Gastroesophageal sphincter (tissue), 4 donors: ENCODE measurements around the gene ANO9. TPM values are rescaled to one million over a fixed set of nuclear protein-coding genes. Genes with fewer than 3 reads are reported as not detected.
A peak's percentile ranks its signal among the peaks of the same experiment; 100 is the strongest.
"Not testable (repeated sequence)": the region's sequence is repeated elsewhere in the genome, so short reads cannot be mapped to it uniquely, and the experiment has no call there.

Experiments
- ATAC-seq: fragments of 150-250 bp; one replicate; pipeline ENCODE4 v1.9.1; 2016; ENCODE audit warnings: mild to moderate bottlenecking, moderate library complexity
- H3K27ac ChIP-seq, 4 donors: fragments of 200-600 bp; sonication (generic) in 3 of 4; 1 replicate in 3 of 4; 2 replicates in 1 of 4; pipeline ENCODE4 v1.5.1; 2016 to 2019
- H3K27me3 ChIP-seq: fragments of 200-600 bp; sonication (generic); one replicate; pipeline ENCODE4 v1.5.1; 2019
- H3K36me3 ChIP-seq, 2 donors: fragments of 200-600 bp; sonication (generic); one replicate each; pipeline ENCODE4 v1.5.1; 2019; ENCODE audit warnings: control low read depth in 1 of 2
- H3K4me1 ChIP-seq, 3 donors: fragments of 200-600 bp; sonication (generic); 1 replicate in 2 of 3; 2 replicates in 1 of 3; pipeline ENCODE4 v1.5.1; 2016 to 2019; ENCODE audit warnings: control low read depth in 2 of 3
- H3K4me3 ChIP-seq, 2 donors: fragments of 200-600 bp; sonication (generic); one replicate each; pipeline ENCODE4 v1.5.1; 2019; ENCODE audit warnings: mild to moderate bottlenecking in 1 of 2, moderate library complexity in 1 of 2
- H3K9me3 ChIP-seq, 3 donors: fragments of 200-600 bp; sonication (generic); one replicate each; pipeline ENCODE4 v1.5.1; 2017 to 2019; ENCODE audit warnings: control low read depth in 2 of 3
- EP300 ChIP-seq: sonication (generic); formaldehyde crosslinking; IDR thresholded peaks from one replicate; pipeline ENCODE4 v1.6.1; 2017; ENCODE audit warnings: antibody characterized with exemption, mild to moderate bottlenecking
- POLR2A ChIP-seq, 2 donors: fragments of 450-650 bp; IDR thresholded peaks; one replicate each; pipeline ENCODE4 v1.6.1; 2017; ENCODE audit warnings: antibody characterized with exemption in 2 of 2, mild to moderate bottlenecking in 2 of 2, moderate library complexity in 1 of 2
- POLR2AphosphoS5 ChIP-seq: sonication (generic); formaldehyde crosslinking; IDR thresholded peaks from one replicate; pipeline ENCODE4 v1.6.1; 2017; ENCODE audit warnings: antibody characterized with exemption
- WGBS, 2 donors: methylation state at CpG; one replicate each; pipeline ENCODE4 v1.1.5; 2018; ENCODE audit warnings: low coverage in 1 of 2; 5-methylcytosine and 5-hydroxymethylcytosine counted together
- total RNA-seq, 4 donors: library from RNA; depleted of rRNA; stranded (reverse); fragments of >200 nt; gene quantifications; one replicate each; pipeline ENCODE4 v1.1.0, GENCODE V29; 2016
- TF ChIP-seq, protein P1 (sequence below), 4 experiments: fragments of 200-600 bp in 2 of 4; fragments of 450-650 bp in 2 of 4; sonication (generic) in 1 of 4; IDR thresholded peaks; one replicate each; pipeline ENCODE4 v1.5.1; 2017 to 2019; ENCODE audit warnings: antibody characterized with exemption in 4 of 4, mild to moderate bottlenecking in 2 of 4, moderate library complexity in 2 of 4

The ANO9 gene
- total RNA-seq, 4 donors from 2014 or later = 0.22 to 0.94 (median 0.47) TPM; not detected in 1

DNA sequence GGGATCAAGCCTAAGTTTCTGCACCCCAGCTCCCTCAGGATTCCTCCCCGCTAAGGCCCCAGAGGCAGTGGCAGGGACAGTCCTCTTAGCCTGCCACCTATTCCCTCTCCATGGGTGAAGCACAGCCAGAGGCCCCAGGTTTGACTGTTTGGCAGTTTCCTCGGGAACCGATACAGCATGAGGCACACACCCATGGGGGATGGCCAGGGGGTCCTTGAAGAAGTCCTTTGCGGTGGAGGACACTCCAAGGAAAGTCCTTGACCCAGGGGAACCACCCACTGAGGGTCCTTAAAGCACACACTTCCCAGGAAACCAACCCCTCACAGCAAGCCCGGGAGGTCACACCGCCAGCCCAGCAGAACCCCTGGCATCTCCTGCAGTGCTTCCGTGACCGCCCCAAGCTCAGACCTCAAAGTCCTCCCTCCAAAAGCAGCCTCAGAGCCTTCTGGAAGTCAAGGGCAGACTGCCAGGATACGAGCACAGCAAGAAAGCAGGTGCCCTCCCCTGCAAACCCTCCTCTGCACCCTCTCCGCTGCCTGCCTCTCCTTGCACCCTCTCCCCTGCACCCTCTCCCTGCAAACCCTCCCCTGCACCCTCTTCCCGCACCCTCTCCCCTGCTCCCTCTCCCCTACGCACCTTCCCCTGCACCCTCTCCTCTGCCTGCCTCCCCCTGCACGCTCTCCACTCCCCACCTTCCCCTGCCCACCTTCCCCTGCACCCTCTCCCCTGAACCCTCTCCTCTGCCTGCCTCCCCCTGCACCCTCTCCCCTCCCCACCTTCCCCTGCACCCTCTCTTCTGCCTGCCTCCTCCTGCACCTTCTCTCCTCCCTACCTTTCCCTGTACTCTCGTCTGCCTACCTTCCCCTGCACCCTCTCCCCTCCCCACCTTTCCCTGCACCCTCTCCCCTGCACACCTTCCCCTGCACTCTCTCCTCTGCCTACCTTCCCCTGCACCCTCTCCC, 28.4 kb downstream of the ANO9 start:
- Histone ChIP-seq H3K4me1 (peaks cover 0 to 25% (median 4%) of the 10 kb centered on the region in 3 donors), H3K9me3 (no peaks in the 10 kb centered on the region), H3K4me3 (peak overlapping the region in 1 of 2 donors; percentile 2), H3K36me3 (no peaks in the 10 kb centered on the region), H3K27me3 (peaks cover 57% of the 10 kb centered on the region), H3K27ac (no peak overlapping the region)
- 38 to 42% methylated on average over 3 to 4 of the region's 14 CpGs for WGBS, 2 donors
- TF ChIP-seq EP300 = no peak
- TF ChIP-seq POLR2AphosphoS5 = no peak
- TF ChIP-seq POLR2A (IDR thresholded peaks at IDR 0.05) = no peak
- TF ChIP-seq, protein P1, sequence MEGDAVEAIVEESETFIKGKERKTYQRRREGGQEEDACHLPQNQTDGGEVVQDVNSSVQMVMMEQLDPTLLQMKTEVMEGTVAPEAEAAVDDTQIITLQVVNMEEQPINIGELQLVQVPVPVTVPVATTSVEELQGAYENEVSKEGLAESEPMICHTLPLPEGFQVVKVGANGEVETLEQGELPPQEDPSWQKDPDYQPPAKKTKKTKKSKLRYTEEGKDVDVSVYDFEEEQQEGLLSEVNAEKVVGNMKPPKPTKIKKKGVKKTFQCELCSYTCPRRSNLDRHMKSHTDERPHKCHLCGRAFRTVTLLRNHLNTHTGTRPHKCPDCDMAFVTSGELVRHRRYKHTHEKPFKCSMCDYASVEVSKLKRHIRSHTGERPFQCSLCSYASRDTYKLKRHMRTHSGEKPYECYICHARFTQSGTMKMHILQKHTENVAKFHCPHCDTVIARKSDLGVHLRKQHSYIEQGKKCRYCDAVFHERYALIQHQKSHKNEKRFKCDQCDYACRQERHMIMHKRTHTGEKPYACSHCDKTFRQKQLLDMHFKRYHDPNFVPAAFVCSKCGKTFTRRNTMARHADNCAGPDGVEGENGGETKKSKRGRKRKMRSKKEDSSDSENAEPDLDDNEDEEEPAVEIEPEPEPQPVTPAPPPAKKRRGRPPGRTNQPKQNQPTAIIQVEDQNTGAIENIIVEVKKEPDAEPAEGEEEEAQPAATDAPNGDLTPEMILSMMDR (IDR thresholded peaks at IDR 0.05) = no peak
- ATAC-seq = no peak

DNA sequence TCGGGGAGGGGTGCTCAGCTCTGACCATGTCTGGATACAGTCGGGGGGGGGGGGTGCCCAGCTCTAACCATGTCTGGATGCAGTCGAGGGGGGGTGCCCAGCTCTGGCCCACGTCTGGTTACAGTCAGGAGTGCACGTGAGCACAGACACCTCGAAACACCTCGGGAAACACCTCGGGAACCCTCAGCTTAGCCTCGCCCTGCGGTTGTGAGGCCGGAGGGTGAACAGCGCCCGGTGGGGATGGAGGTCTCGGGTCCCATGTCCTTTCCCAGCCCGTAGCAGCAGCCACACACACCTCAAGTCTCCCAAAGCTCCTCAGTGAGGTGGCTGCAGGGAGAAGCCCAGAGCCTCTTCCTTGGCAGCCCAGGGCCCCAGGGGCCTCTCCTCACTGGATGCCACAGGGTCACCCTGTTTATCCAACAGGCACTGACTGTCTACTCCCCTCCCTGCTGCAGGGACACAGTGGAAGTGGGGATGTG, 29.1 kb downstream of the ANO9 start:
- 40% methylated on average over 3 of the region's 15 CpGs; no CpG with 5 or more reads in 1 of the 2 donors for WGBS, 2 donors
- no peak overlapping the region for H3K27ac ChIP-seq
- TF ChIP-seq POLR2A (IDR thresholded peaks at IDR 0.05) (no peak), POLR2AphosphoS5 (no peak), EP300 (no peak)
- TF ChIP-seq, protein P1 (IDR thresholded peaks at IDR 0.05) = no peak
- no peak for ATAC-seq
- H3K36me3 ChIP-seq = no peaks in the 10 kb centered on the region
- no peak overlapping the region for H3K4me3 ChIP-seq
- peaks cover 50% of the 10 kb centered on the region for H3K27me3 ChIP-seq
- H3K4me1 ChIP-seq = peaks cover 0 to 26% (median 4%) of the 10 kb centered on the region in 3 donors
- no peaks in the 10 kb centered on the region for H3K9me3 ChIP-seq

DNA sequence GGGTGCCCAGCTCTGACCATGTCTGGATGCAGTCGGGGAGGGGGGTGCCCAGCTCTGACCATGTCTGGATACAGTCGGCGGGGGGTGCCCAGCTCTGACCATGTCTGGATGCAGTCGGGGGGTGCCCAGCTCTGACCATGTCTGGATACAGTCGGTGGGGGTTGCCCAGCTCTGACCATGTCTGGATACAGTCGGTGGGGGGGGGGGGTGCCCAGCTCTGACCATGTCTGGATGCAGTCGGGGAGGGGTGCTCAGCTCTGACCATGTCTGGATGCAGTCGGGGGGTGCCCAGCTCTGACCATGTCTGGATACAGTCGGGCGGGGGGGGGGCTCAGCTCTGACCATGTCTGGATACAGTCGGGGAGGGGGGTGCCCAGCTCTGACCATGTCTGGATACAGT, 30.3 kb downstream of the ANO9 start:
- WGBS, 2 donors = no CpG with 5 or more reads among the region's 11 CpGs
- Histone ChIP-seq H3K27me3 (peaks cover 39% of the 10 kb centered on the region), H3K4me1 (peaks cover 0 to 22% (median 4%) of the 10 kb centered on the region in 3 donors)
- not testable (repeated sequence) for ATAC-seq, H3K4me3 ChIP-seq, H3K36me3 ChIP-seq, H3K9me3 ChIP-seq, H3K27ac ChIP-seq

DNA sequence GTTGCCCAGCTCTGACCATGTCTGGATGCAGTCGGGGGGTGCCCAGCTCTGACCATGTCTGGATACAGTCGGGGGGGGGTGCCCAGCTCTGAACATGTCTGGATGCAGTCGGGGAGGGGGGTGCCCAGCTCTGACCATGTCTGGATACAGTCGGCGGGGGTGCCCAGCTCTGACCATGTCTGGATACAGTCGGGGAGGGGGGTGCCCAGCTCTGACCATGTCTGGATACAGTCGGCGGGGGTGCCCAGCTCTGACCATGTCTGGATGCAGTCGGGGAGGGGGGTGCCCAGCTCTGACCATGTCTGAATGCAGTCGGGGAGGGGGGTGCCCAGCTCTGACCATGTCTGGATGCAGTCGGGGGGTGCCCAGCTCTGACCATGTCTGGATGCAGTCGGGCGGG, 31.1 kb downstream of the ANO9 start:
- Histone ChIP-seq H3K27me3 (peaks cover 30% of the 10 kb centered on the region), H3K4me1 (peaks cover 0 to 22% (median 12%) of the 10 kb centered on the region in 3 donors)
- WGBS, 2 donors = no CpG with 5 or more reads among the region's 13 CpGs
- not testable (repeated sequence) for ATAC-seq, H3K27ac ChIP-seq, H3K36me3 ChIP-seq, H3K9me3 ChIP-seq, H3K4me3 ChIP-seq

DNA sequence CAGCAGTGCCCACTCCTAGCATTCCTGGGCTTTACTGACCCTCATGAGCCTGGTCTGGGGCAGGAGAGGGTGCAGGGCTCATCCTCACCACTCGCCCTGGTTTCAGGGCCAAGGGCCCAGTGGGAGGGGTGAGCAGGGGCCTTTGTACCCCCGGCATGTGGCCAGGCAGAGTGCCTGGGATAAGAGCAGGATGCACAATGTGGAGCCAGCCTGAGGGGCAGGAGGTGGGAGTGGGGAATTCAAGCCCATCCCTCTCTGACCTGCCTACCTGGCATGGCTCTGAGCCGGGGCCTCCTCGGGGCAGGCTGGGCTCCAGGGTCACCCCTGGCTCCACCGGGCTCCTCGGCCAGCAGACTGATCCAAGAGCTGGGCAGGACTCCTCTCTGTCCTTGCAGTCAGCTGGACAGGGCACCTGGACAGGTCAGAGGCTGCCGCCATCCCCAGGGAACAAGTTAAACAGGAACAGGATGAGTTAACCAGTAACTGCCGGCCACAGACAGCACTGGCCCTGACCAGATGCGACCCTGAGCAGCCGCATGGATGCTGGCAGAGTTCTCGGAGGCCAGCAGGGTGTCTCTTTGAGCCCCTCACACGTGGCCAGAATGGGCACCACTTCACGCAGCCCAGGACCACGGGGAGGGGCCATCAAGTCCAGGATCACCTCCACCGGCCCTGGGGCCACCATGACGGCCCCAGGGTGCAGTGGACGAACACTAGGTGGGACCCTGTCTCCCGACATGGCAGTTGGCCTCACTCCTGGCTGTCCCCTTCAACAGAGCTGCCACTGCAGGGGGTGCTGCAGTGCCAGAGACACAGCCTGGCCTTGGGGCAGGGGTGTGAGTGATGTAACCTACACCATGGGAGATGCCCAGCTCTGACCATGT, 32.0 kb downstream of the ANO9 start:
- Histone ChIP-seq H3K27me3 (peaks cover 22% of the 10 kb centered on the region), H3K9me3 (no peaks in the 10 kb centered on the region), H3K27ac (no peak overlapping the region), H3K4me3 (no peak overlapping the region), H3K4me1 (peaks cover 0 to 26% (median 12%) of the 10 kb centered on the region in 3 donors), H3K36me3 (no peaks in the 10 kb centered on the region)
- no peak for ATAC-seq
- no CpG with 5 or more reads among the region's 18 CpGs for WGBS, 2 donors
- TF ChIP-seq POLR2AphosphoS5 = no peak
- no peak for TF ChIP-seq EP300
- TF ChIP-seq, protein P1 (IDR thresholded peaks at IDR 0.05) = no peak
- TF ChIP-seq POLR2A (IDR thresholded peaks at IDR 0.05) = no peak
